ENCODE data around the gene B3GAT2.

DNA sequence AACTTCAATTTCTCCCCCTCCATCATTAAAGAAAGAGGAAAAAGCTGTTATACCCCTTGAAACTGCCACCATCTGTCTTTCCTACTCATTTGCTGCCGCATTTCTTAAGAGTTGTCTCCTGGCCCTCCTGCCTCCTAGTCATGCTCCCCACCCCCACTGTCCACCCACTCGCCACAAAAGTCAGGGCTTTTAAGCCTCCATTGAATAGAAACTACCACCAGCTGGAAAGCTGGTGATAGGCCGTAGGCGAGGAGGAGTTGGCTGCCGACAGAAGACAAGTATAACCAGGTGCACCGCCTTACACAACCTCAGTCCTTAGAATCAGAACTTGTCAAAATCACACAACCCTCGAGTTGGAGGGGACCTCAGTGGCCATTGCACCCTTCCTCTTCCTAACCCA is 67.6 kb downstream of the B3GAT2 start:
- TF ChIP-seq, protein P1, sequence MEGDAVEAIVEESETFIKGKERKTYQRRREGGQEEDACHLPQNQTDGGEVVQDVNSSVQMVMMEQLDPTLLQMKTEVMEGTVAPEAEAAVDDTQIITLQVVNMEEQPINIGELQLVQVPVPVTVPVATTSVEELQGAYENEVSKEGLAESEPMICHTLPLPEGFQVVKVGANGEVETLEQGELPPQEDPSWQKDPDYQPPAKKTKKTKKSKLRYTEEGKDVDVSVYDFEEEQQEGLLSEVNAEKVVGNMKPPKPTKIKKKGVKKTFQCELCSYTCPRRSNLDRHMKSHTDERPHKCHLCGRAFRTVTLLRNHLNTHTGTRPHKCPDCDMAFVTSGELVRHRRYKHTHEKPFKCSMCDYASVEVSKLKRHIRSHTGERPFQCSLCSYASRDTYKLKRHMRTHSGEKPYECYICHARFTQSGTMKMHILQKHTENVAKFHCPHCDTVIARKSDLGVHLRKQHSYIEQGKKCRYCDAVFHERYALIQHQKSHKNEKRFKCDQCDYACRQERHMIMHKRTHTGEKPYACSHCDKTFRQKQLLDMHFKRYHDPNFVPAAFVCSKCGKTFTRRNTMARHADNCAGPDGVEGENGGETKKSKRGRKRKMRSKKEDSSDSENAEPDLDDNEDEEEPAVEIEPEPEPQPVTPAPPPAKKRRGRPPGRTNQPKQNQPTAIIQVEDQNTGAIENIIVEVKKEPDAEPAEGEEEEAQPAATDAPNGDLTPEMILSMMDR (optimal IDR thresholded peaks at IDR 0.05 in 1 of 3, IDR thresholded peaks at IDR 0.05 in 1 of 3, conservative IDR thresholded peaks at IDR 0.05 in 1 of 3; ENCODE audit: extremely low read depth in 1 of 3, insufficient read depth in 2 of 3, low read length in 3 of 3): no peak
- TF ChIP-seq EZH2 (IDR thresholded peaks at IDR 0.05; ENCODE audit: low read length): no peak
